HG03025 (cell line): ENCODE data around the gene TMEM219.
"Not testable (repeated sequence)": the region's sequence is repeated elsewhere in the genome, so short reads cannot be mapped to it uniquely, and the experiment has no call there.

Experiments used
- ATAC-seq: cut with Tn5 transposase; IDR thresholded peaks from one replicate; pipeline ENCODE4 v1.9.1; 2021; ENCODE audit warnings: mild to moderate bottlenecking, moderate library complexity; ENCODE audit not compliant: unreplicated experiment, low FRiP score

TMEM219 gene

GRCh38 chr16:29950806-29951461 is 10.9 kb upstream of the TMEM219 start:
- no peak for ATAC-seq

- ATAC-seq, result no peak
Measured at GRCh38 chr16:29951625-29952365, 10.1 kb upstream of the TMEM219 start.

- no peak for ATAC-seq
Measured at GRCh38 chr16:29958756-29959155, 3.1 kb upstream of the TMEM219 start.

- no peak for ATAC-seq
Measured at GRCh38 chr16:29959293-29959692, 2.6 kb upstream of the TMEM219 start.

- not testable (repeated sequence) for ATAC-seq
Measured at GRCh38 chr16:29959821-29960220, 2.1 kb upstream of the TMEM219 start.

GRCh38 chr16:29961127-29961478 is 776 bp upstream of the TMEM219 start:
- no peak for ATAC-seq

GRCh38 chr16:29962344-29962994 is 590 bp downstream of the TMEM219 start:
- ATAC-seq, result peak; percentile 15

GRCh38 chr16:29963021-29963743 is 1.3 kb downstream of the TMEM219 start:
- no peak for ATAC-seq

- no peak for ATAC-seq
Measured at GRCh38 chr16:29968205-29968604, 6.3 kb downstream of the TMEM219 start.

GRCh38 chr16:29971304-29971703 is 9.4 kb downstream of the TMEM219 start:
- ATAC-seq, result no peak

- ATAC-seq, result no peak
Measured at GRCh38 chr16:29972500-29972899, 10.6 kb downstream of the TMEM219 start.

- ATAC-seq, result no peak
Measured at GRCh38 chr16:29972992-29973383, 11.1 kb downstream of the TMEM219 start.

GRCh38 chr16:29973384-29974246 is 11.7 kb downstream of the TMEM219 start, which contains the start of gene TAOK2:
TSS of gene TAOK2 (plus strand) at chr16:29973868. CDS start at chr16:29977773, 3,905 bp downstream.
- ATAC-seq, result peak; percentile 83

- ATAC-seq, result no peak
Measured at GRCh38 chr16:29974291-29975133, 12.6 kb downstream of the TMEM219 start.

- ATAC-seq, result no peak
Measured at GRCh38 chr16:29975134-29975538, 13.3 kb downstream of the TMEM219 start.

GRCh38 chr16:29975811-29976511 is 14.1 kb downstream of the TMEM219 start:
- no peak for ATAC-seq

- no peak for ATAC-seq
Measured at GRCh38 chr16:29977063-29977825, 15.4 kb downstream of the TMEM219 start.

- no peak for ATAC-seq
Measured at GRCh38 chr16:29978081-29978480, 16.2 kb downstream of the TMEM219 start.
